Neuron (in vitro differentiated cells): ENCODE data around the gene CAMTA1.

ENCODE experiments used
- H2AFZ ChIP-seq: one replicate; pipeline ENCODE4 v1.6.1; 2013; ENCODE audit warnings: low read depth, mild to moderate bottlenecking, inconsistent platforms, low read length, moderate library complexity
- H3K27me3 ChIP-seq: one replicate; pipeline ENCODE4 v1.6.1; 2013; ENCODE audit warnings: low read length; ENCODE audit not compliant: insufficient read depth
- H3K36me3 ChIP-seq: one replicate; pipeline ENCODE4 v1.6.1; 2013; ENCODE audit warnings: low read length; ENCODE audit not compliant: insufficient read depth
- H3K4me1 ChIP-seq: one replicate; pipeline ENCODE4 v1.6.1; 2013; ENCODE audit warnings: low read length; ENCODE audit not compliant: insufficient read depth
- H3K4me3 ChIP-seq: 2 replicates; pipeline ENCODE4 v1.5.1; 2013; ENCODE audit warnings: mild to moderate bottlenecking, low read length, moderate library complexity
- H3K9me3 ChIP-seq: one replicate; pipeline ENCODE4 v1.6.1; 2013; ENCODE audit warnings: low read length

CAMTA1 gene

DNA sequence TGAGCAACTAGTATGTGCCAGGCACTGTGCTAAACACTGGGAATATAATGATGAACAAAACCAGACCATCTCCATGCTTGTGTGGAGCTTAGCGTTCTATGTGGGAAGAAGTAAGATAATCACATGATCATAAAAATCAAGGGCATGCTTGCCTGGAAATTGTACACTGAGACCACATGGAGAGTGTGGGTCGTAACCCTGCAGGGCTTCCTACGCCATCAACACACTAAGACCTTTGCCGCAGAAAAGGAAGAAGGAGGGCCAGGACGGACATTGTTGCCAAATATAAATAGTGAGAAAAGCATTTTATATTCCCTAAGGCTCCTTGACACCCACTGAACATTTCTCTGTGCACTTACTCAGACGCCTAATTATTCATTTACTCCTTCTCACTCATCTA, 597.7 kb downstream of the CAMTA1 start:
- H3K9me3 ChIP-seq: no peaks in the 10 kb centered on the region
- no peak overlapping the region for H3K4me3 ChIP-seq
- no peak overlapping the region for H2AFZ ChIP-seq
- peaks cover 2% of the 10 kb centered on the region for H3K27me3 ChIP-seq
- peaks cover 15% of the 10 kb centered on the region for H3K4me1 ChIP-seq
- H3K36me3 ChIP-seq: no peaks in the 10 kb centered on the region

DNA sequence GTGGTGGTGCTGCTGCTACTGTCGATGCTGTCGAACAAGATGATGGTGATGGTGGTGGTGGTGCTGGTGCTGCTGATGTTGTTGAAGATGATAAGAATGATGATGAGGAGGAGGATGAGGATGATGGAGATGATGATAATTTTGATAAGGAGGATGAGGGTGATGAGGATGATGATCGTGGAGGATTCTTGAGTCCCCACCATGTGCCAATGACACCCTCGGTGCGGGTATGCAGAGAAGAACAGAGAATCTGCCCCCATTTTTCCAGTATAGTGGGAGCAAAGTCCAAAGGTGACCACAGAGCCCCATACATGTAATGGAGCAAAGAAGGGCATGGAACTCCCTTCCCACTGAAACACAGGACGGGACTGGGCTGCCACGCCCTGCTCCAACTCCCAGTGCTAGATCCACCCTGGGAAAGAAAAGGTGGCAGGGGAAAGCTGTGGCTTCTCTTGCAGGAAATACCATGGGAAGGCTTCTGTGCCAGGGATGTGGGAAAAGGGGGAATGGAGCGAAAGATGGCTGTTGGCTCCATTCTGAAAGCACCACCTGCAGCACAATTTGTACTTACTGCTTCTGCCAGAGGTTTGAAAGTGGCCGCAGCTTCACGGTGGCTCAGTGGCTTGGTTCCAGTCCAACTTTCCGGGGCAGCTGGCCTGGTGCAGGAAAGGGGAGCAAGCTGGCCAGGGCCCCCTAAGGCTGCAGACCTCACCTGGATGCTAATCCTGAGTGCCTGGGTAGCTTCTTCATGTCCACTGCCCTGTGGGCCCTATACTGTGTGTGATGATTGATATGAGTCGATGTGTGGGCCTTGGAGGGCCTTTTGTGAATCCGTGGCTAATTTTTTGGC, 598.6 kb downstream of the CAMTA1 start:
- H2AFZ ChIP-seq: no peak overlapping the region
- no peak overlapping the region for H3K4me3 ChIP-seq
- H3K4me1 ChIP-seq: peaks cover 12% of the 10 kb centered on the region
- H3K9me3 ChIP-seq: no peaks in the 10 kb centered on the region
- no peaks in the 10 kb centered on the region for H3K36me3 ChIP-seq
- no peaks in the 10 kb centered on the region for H3K27me3 ChIP-seq

DNA sequence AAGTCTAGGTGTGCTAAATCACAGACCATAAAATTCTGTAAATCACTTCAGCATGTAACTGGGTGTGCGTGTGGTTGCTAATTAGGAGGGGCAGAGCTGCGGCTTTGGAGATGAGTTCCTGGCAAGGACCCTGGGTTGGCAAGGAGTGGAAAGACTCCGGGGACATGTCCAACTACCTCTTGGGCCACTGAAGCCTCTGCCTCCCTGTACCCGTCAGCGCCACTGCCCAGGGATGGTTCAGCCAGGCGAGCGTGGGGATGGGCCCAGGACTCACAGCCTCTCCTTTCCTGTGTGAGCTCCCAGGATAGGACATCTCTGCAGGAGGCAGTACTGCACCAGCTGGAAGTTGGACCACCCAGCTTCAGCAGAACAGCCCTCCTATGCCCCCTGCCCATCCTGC, 599.4 kb downstream of the CAMTA1 start:
- no peaks in the 10 kb centered on the region for H3K9me3 ChIP-seq
- H3K4me1 ChIP-seq: peaks cover 5% of the 10 kb centered on the region
- no peaks in the 10 kb centered on the region for H3K36me3 ChIP-seq
- no peak overlapping the region for H2AFZ ChIP-seq
- no peaks in the 10 kb centered on the region for H3K27me3 ChIP-seq
- no peak overlapping the region for H3K4me3 ChIP-seq

DNA sequence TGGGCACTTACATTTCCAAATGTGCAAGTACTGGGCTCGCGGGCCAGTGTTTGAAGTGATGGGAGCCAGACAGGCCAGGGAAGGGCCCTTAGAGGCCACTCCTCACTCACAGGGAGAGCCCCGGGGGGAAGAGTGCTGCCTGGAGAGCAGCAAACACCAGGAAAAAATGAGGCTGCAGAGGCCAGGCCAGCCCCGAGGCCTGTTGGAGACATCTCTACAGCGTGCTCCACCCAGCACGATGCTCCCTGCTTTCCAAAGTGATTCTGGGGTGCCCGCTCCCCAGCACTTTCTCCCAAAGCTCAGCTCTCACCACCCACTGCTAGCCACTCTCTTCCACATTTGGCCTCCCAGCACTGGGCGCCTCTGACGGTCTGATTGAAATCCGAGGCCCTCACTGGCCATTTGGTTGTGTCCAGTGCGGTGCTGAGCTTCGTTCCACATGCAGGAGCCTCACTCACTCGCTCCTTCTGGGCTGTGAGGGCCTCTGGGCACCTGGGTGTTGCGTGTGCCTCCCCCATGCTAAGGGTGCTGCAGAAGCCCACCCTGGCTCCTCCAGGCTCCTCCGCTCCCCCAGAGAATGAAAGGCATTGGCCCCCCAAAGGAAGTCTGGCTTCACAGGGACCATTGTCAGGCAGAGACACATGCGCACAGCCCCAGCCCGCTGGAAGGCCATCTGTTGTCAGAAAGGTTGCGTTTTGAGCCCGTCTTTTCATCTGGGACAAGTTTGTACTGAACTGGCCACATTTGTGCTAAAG, 600.4 kb downstream of the CAMTA1 start:
- no peaks in the 10 kb centered on the region for H3K4me1 ChIP-seq
- no peak overlapping the region for H2AFZ ChIP-seq
- H3K36me3 ChIP-seq: no peaks in the 10 kb centered on the region
- H3K9me3 ChIP-seq: no peaks in the 10 kb centered on the region
- H3K27me3 ChIP-seq: no peaks in the 10 kb centered on the region
- H3K4me3 ChIP-seq: no peak overlapping the region

DNA sequence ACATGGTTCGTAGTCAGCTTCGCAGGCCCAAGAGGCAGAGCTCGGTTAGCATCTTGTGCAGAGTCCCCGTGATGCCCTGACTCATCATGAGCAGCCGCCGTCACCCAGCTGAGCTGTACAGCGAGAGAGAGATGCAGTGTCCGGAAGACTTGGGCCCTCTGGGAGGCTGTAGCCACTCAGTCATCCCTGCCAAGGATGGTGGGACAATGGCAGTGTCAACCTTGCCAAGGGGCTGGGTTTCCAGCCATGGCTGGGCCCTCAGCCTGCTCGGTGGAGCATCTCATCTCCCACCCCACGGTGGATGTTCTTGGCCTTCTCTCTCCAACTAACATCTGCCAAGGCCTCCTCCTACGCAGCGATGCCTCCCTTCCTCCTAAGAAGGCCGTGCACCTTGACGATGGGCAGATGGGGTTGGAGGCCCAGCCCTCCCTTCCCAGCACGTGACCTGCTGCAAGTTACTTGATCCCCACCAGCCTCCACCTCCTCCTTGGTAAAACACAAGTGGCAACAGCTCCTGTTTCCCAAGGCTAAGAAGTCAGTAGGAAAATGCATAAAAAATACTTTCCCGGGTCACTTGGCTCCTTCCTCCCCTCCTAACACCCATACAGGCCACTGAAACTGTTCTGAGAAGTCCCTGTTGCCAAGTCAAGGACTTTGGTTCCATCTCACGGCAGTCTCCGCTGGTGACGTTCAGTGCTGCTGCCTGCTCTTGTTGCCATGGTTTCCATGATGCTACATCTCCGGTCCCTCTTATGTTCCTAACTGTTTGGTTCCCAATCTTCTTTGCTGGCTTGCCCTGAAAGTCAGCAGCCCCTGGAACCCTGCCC, 601.2 kb downstream of the CAMTA1 start:
- no peak overlapping the region for H3K4me3 ChIP-seq
- no peaks in the 10 kb centered on the region for H3K9me3 ChIP-seq
- no peaks in the 10 kb centered on the region for H3K27me3 ChIP-seq
- no peaks in the 10 kb centered on the region for H3K4me1 ChIP-seq
- no peak overlapping the region for H2AFZ ChIP-seq
- H3K36me3 ChIP-seq: no peaks in the 10 kb centered on the region

DNA sequence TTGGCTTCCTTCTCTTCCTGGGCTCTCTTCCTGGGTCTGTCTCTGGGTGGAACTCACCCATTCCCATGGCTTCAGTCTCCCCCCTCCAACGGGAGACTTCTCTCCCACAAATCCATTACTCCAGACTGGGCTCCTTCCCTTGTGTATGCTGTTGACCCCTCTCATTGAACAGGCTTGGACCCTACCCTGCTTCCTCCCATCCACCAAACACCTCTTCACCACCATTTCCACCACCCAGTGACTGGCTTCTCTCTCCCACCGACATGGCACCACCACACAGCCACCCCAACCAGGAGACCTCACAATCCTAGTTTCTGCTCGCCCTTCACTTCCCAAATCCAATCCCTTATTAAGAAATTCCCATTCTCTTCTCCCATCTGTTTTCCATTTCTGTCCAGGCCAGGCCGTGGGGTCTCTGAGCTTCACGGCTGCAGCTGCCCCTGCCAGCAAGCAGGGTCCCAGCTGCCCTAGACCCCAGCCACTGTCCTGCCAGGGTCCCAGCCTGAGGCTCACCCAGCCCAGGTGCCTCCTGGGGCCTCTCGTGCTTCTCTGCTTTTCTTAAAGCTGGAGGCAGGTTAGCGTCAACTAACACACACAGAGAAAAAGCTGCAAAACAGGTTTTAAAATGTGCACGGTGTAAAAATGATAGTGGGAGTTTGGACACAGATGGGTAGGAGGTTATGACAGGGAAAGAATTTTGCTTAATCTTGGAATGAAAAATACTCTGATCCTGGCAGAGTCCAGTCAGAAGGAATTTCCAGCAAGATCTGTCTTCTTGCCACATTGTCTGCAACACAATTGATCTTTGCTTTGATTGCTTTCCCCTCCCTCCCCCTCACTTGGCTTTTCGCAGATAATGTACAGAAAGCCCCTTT, 602.0 kb downstream of the CAMTA1 start:
- no peaks in the 10 kb centered on the region for H3K4me1 ChIP-seq
- H3K9me3 ChIP-seq: no peaks in the 10 kb centered on the region
- no peak overlapping the region for H3K4me3 ChIP-seq
- no peaks in the 10 kb centered on the region for H3K27me3 ChIP-seq
- no peak overlapping the region for H2AFZ ChIP-seq
- H3K36me3 ChIP-seq: no peaks in the 10 kb centered on the region

DNA sequence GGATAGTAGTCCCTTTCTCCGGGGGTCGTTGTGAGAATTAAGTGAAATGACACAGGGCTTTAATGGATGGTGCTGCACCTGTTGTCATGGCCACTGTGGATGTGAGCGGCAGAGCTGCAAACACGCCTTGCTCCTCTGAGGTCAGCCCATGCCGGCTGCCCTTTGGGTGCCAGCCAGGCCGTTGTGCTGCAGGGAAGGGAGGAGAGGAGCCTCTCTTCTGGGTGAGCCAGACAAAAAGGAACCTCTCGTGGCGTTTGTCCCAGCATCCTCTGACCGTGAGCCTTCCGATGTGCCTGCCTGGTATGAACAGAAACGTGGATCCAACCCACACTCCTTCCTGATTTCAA, 602.9 kb downstream of the CAMTA1 start:
- no peaks in the 10 kb centered on the region for H3K9me3 ChIP-seq
- H3K4me1 ChIP-seq: no peaks in the 10 kb centered on the region
- H3K4me3 ChIP-seq: no peak overlapping the region
- H3K27me3 ChIP-seq: no peaks in the 10 kb centered on the region
- no peaks in the 10 kb centered on the region for H3K36me3 ChIP-seq
- no peak overlapping the region for H2AFZ ChIP-seq

DNA sequence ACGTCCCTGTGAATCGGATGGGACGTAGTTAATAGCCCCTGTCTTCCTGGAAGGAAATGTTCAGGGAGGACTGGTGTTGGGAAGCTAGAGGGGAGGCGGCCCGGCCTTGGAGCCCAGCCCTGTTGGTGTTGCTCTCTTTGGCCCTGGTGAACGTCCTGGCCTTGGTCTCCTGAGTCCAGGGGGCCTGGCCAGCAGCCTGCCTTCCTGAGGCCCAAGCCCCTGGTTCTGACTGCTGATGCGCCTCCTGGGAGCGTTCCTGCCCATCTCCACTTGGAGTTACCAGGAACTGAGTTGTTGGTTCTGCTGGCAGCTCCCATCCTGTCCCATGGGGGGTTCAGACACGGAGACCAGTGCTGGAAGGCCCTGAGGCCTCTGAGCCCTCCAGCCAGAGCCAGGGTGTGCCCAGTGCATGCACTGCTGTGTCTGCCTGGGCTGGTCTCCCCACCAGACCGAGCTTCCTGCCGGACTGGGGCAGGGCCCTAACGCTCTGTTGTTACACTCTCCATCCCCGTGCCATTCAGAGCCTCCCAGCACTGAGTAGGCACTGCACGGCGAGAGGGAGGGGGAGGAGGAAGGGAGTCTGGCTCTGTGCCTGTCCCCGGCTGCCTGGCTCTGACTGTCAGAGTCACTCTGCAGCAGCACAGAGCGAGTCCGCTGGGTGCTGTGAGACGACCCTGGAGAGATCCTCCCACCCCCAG, 603.4 kb downstream of the CAMTA1 start:
- Histone ChIP-seq H3K4me3 (no peak overlapping the region), H3K36me3 (no peaks in the 10 kb centered on the region), H2AFZ (no peak overlapping the region), H3K27me3 (no peaks in the 10 kb centered on the region), H3K9me3 (no peaks in the 10 kb centered on the region), H3K4me1 (no peaks in the 10 kb centered on the region)

DNA sequence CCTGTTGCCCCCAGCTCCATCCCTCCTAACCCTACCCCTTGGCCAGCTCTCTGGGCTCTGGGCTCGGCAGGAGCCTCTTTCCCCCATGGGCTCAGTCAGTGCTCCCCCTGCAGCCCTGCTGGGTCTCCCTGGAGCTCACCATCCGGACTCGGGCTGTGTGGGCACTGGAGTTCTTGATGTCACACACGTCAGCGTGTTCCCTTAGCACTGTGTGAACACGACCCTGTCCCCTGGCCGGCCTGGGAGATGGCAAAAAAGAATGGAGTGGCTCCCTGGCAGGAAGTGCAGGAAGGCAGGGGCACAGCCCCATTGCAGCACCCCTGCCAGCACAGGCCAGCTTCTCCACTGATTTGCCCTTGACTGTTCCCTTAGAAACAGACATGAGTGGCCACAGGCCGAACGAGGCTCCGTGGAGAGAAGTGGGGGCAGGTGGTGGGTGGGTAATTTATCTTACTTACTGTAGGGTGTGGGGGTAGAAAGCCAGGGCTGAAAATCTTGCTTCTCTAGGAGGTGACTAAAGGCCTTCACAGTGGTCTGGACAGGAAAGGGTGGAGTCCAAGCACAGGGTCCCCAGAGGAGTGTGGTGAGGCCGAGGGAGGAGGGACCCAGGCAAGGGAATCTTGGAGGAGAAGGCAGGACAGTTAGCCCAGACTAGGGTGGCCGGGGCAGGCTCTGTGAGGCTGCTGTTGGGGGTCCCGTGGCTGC, 604.1 kb downstream of the CAMTA1 start:
- Histone ChIP-seq H3K27me3 (no peaks in the 10 kb centered on the region), H2AFZ (no peak overlapping the region), H3K9me3 (no peaks in the 10 kb centered on the region), H3K4me3 (no peak overlapping the region), H3K4me1 (no peaks in the 10 kb centered on the region), H3K36me3 (no peaks in the 10 kb centered on the region)

DNA sequence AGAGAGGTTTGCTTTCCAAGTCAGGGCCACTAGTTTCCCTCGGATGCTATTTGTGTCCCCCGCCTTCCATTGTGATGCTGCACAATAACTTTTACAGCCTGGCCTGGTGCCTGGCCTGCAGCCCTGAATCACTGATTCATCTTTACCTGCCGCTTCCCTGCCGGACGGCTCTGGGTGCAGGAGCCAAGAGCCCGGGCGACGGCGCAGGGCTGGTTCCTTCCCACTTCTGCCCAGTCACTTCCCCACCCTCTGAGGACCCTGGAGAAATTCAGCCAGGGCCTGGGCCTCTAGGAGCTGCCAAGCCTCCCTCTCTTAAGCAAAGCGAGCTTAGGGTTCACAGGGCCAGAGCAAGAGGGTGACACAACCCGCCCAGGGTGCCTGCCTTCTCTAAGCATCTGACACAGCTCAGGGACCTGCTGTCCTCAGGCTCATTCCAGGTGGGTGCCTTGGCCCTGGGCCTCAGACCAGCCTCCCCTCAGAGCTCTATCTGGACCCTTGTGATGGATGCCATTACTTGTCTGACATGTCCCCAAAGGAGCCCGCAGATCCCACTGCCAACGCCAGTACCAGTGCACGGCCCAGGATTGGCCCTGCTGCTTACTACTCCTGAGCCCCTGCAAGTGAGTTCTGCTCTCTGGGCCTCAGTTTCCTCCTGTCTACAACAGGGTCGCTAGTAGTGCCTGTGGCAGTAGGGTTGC, 604.8 kb downstream of the CAMTA1 start:
- H3K36me3 ChIP-seq: no peaks in the 10 kb centered on the region
- H3K27me3 ChIP-seq: no peaks in the 10 kb centered on the region
- H3K4me3 ChIP-seq: no peak overlapping the region
- H3K4me1 ChIP-seq: no peaks in the 10 kb centered on the region
- H3K9me3 ChIP-seq: no peaks in the 10 kb centered on the region
- H2AFZ ChIP-seq: no peak overlapping the region

DNA sequence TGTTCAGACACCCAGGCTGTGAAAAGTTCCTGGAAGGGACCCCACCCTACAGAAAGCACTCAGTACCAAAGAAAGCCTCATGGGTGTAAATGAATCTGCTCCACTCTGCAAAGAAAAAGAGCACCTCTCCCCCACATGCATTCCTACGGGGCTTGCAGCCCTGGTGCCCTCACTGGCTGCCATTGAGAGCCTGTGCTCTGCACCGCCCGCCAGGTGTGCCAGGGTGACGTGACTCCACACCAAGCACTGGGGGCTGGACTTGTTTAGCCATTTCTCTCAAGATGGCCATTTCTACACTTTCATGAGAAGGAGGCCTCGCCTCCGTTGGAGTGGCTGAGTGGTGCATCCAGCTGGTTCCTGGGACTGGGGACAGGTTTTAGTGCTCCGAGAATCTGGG, 605.3 kb downstream of the CAMTA1 start:
- Histone ChIP-seq H3K27me3 (no peaks in the 10 kb centered on the region), H3K4me3 (no peak overlapping the region), H3K9me3 (no peaks in the 10 kb centered on the region), H3K36me3 (no peaks in the 10 kb centered on the region), H3K4me1 (no peaks in the 10 kb centered on the region), H2AFZ (no peak overlapping the region)
